Dermis blood vessel endothelial cell (primary cell): ENCODE data around the gene PLXNB3. TPM values are rescaled to one million over a fixed set of nuclear protein-coding genes. Genes with fewer than 3 reads are reported as not detected.
"Not testable (repeated sequence)": the region's sequence is repeated elsewhere in the genome, so short reads cannot be mapped to it uniquely, and the experiment has no call there.

ENCODE experiments used
- DNase-seq: peaks from one replicate; pipeline ENCODE4 v3.0.0; 2010
- total RNA-seq: library from RNA; depleted of rRNA; stranded (reverse); fragments of >200 nt; gene quantifications from 2 replicates; pipeline ENCODE4 v1.2.3, GENCODE V29; 2014

PLXNB3 gene
- total RNA-seq, 1 donor from 2014 or later, result 5.1 TPM

- peak; percentile 95 for DNase-seq
These were observed 30.2 kb downstream of the PLXNB3 start, which contains the start of the genes IDH3G and SSR4 for GRCh38 chrX:153794018-153794896. IDH3G (minus strand) TSS chrX:153794375; CDS start chrX:153794326, 49 bp downstream. SSR4 (plus strand) TSS chrX:153794668; CDS start chrX:153794688, 20 bp downstream.

DNA sequence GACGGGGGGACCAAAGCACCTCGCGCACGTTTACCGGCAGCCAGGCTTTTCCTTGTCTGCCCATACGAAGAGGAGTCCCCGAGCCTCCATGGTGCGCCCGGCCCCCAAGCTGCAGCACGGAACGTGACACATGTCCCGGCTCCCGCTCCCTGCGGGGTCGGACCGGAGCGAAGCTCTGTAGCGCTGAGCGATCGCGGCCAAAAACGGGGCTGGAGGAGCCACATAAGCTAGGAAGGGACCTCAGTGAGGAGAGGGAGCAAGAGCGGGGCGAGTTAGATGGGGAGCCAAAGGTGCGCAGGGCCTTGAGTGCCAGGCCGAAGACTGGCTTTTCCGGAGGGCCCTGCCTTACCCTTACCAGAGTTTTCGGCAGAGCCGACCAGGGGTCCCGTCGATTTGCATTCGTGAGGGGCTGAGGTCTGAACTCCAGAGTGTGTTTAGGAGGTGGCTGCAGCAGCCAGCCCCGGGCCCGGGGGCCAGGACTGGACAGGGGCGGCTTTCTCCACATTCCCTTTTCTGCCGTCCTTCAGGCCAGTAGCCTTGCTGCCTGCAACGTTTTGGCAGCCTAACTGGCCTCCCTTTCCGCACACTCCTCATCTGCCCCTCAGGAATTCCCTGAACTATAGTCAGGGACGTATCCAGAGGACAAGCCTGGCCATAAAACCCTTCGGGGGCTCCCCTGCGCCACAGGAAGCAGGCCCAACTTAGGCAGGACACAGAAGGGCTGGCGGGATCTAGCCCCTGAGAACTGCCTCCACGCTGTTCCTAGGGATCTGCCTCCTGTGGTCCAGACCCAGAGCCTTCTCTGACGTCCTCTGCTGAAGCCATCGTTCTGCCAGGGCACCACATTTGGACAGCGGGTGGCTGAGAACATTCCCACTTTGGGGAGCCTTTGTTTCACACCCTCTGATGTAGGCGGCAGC, 31.1 kb downstream of the PLXNB3 start:
- peak; percentile 17 for DNase-seq

GRCh38 chrX:153797415-153798015, 33.5 kb downstream of the PLXNB3 start:
- DNase-seq, result no peak

DNA sequence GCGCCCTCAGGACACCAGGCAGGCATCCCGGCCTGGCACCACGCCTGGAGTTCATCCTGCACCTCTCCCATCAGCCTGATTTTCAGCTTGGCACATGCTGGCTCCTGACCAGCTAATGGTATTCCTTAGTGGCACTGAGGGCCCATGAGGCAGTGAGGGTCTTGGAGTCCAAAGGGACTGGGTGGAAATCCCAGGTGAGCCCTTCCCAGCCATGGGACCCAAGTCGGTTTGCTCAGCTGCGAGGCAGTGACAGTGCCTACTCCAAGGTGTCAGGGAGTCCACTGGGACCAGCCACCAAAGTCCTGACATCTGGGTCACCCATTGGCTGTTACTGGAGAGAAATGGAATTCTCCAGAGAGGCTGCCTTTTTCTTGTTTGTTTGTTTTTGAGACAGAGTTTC, 35.3 kb downstream of the PLXNB3 start:
- DNase-seq, result no peak

- no peak for DNase-seq
These were observed 36.2 kb downstream of the PLXNB3 start for GRCh38 chrX:153800177-153800722.

GRCh38 chrX:153800746-153801145, 36.7 kb downstream of the PLXNB3 start:
- DNase-seq, result no peak

DNA sequence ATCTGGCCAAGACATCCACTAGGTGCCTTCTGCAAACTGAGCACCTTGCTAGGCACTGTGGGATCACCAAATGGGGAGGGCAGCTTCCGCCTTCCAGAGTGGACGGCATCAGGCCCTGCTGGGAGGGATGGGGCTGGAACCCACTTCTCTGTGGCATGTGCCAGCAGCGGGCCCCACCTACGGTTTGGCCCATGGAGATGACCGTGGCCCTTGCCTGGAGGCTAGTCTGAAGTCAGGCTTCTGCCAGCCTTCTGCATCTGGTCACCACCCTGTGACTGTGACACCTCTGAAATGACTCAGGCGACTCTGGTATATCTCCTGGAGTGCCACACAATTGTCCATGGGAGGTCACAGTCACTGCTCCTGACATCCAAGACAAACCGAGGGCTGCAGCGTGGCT, 37.6 kb downstream of the PLXNB3 start:
- no peak for DNase-seq

GRCh38 chrX:153802513-153803045, 38.5 kb downstream of the PLXNB3 start:
- DNase-seq, result no peak

DNA sequence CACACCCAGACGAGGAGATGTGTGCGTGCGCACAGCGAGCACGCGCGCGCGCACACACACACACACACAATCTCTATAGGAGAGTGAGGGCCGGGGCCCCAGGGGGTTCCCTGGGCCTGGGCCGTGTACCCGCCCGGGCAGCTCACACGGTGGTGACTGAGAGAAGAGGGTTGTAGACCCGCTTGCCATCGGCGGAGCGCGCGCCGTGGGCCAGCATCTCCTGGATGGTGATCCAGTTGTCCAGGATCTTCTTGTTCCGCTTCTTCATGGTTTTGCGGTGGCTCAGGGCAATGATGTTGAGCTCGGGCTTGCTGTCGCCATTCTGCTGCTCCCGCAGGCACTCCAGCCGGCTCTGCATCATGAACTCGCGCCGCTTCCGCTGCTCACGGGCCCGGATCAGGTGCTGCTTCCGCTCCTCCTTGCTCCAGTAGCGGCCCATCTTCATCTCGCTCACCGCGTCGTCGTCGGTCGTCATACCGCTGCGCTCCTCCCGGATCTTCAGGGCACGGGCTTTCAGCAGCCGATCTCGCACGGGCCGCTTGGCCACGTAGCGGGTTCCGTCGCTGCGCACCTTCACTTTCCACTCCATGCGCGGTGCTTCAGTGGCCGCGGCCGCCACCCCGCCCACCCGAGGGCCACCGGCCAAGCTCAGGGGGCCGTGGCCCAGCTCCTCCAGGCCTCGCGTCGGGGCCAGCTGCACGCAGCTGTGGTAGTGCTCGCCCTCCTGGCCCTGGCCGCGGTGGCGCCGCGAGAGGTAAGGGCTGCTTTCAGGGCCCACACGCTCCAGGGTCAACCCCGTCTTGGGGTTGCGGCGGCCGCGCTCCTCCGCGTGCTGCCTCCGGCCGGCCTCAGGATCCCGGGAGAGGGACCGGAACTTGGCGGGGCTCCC, 39.4 kb downstream of the PLXNB3 start:
- no peak for DNase-seq

DNA sequence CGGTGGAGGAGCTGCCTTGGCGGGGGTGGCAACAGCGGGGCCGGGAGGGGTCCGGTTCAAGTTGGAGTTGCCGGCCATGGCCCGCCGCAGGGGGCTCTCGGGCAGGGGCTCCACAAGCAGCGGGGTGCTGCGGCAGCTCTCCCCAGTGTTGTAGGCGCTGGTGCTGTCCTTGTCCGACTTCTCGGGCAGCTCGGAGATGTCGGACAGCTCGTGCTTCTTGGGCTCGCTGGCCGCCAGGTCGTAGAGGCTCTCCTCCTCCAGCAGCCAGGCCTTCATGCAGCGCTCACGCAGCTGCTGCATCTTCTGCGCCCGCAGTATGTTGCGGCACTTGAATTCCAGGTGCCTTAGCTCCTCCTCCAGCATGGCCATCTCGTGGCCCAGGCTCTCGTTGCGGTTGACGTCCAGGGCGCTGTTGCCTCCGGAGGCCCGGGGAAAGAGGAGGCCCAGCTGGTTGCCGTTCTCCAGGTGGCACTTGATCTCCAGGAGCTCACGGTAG, 40.1 kb downstream of the PLXNB3 start:
- DNase-seq, result no peak

- DNase-seq, result no peak
These were observed 40.6 kb downstream of the PLXNB3 start for GRCh38 chrX:153804621-153805020.

- DNase-seq, result no peak
These were observed 41.4 kb downstream of the PLXNB3 start for GRCh38 chrX:153805436-153805835.

DNA sequence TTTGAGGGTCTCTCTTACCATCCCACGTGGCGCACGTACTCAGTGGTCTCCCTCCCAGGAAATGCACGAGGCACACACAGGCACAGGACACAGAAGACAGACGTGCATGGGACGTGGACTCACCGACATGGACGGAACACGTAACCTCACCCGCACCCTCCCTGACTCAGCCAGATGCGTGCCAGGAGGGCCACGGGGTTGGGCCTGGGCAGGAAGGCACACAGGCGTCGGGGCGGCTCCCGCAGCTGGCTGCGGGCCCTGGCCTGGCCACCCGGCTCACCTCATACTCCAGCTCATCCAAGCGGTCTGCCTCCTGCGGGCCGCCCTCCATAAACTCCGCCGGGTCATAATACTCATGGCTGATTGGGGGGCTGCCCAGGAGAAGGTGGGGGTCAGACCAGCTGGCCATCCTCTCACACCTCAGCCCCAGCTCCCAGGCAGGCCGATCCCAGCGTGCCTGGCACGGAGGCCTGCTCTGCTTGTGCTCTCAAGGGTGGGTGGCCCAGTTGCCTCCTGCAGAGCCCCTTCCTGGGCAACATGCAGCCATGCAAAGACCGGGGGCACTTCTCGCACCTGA, 43.0 kb downstream of the PLXNB3 start:
- no peak for DNase-seq

DNA sequence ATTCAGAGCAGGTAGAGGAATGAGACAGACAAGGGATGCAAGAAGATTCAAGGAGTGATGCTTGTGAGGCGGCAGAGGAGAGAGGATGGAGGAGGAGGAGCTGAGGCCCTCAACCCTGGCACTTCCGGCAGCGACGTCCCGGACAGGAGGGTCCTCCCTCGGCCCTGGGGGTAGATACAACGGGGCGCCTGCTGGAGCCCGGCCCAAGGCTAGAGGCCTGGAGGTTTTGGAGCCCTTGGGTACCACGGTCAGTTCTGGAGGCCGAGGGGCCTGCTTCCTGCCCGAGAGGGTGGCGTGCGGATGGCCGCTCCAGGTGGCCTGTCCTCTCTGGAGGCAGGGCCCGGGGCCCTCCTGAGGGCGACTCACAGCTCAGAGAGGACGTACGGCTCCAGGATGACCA, 43.9 kb downstream of the PLXNB3 start:
- no peak for DNase-seq

- DNase-seq, result no peak
These were observed 48.2 kb downstream of the PLXNB3 start for GRCh38 chrX:153812220-153812619.

GRCh38 chrX:153813161-153813560, 49.1 kb downstream of the PLXNB3 start:
- no peak for DNase-seq

GRCh38 chrX:153814591-153815315, 50.7 kb downstream of the PLXNB3 start:
- DNase-seq, result no peak

DNA sequence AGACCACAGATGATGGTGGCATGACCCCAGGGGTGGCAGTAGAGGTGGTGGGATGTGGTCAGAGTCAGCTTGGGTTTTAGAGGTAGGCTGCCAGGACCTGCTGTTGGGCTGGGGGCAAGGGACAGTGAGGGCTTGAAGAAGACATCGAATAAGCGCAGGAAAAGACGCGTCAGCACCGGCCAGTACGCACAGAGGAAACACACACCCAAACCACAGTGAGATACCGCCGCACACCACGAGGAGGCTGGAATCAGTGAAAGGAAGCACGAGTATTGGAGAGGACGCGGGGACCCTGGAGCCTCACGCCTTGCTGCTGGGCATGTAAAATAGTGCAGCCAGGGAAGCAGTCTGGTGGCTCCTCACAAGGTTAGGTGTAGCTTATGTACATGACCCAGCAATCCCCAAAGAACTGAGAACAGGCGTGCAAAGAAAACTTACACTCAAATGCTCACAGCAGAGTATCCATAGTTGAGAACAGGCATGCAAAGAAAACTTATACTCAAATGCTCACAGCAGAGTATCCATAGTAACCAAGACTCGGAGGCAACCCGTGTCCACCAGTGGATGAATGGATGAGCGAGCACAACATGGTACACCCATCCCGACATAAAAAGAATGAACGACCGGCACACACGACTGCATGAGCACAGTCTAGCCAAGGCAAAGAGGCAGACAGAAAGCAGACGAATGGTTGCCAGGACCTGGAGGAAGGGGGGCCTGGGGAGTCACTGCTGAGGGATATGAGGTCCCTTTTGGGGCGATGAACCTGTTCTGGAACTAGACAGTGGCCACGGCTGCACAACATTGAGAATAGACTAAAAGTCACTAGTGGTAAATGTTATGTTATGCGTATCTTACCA, 53.0 kb downstream of the PLXNB3 start:
- DNase-seq, result peak; percentile 13

DNA sequence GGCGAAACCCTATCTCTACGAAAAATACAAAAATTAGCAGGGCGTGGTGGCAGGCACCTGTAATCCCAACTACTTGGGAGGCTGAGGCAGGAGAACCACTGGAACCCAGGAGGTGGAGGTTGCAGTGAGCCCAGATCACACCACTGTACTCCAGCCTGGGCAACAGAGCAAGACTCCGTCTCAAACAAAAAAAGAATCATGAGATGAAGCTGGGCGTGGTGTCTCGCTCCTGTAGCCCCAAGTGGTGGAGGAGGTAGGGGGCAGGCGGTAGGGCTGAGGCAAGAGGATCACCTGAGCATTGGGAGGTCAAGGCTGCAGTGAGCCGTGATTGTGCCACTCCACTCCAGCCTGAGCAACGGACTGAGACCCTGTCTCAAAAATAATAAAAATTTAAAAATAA, 54.0 kb downstream of the PLXNB3 start:
- not testable (repeated sequence) for DNase-seq
